Esophagus squamous epithelium (tissue), 5 donors: ENCODE results near the gene CAPZB. TPM values are rescaled to one million over a fixed set of nuclear protein-coding genes. Genes with fewer than 3 reads are reported as not detected.

ENCODE experiments used
- DNase-seq: peaks from one replicate; lab custom pipeline; 2025; lab: John Stamatoyannopoulos, UW
- H3K27ac ChIP-seq, 4 donors: fragments of 200-600 bp; sonication (generic); one replicate each; pipeline ENCODE4 v1.5.1; 2016 to 2019; ENCODE audit warnings: mild to moderate bottlenecking in 1 of 4
- H3K27me3 ChIP-seq, 4 donors: fragments of 200-600 bp; sonication (generic); 1 replicate in 3 of 4; 2 replicates in 1 of 4; pipeline versions ENCODE4 v1.5.1 to v1.6.0; 2017 to 2021; ENCODE audit warnings: antibody characterized with exemption in 1 of 4
- H3K36me3 ChIP-seq, 3 donors: fragments of 200-600 bp; sonication (generic); one replicate each; pipeline ENCODE4 v1.5.1; 2016 to 2019
- H3K4me1 ChIP-seq, 3 donors: fragments of 200-600 bp; sonication (generic); one replicate each; pipeline ENCODE4 v1.5.1; 2017 to 2019
- H3K4me3 ChIP-seq, 4 donors: fragments of 200-600 bp; sonication (generic); 1 replicate in 3 of 4; 2 replicates in 1 of 4; pipeline ENCODE4 v1.5.1; 2016 to 2019; ENCODE audit warnings: mild to moderate bottlenecking in 2 of 4, moderate library complexity in 1 of 4
- H3K9me3 ChIP-seq, 3 donors: fragments of 200-600 bp; sonication (generic); one replicate each; pipeline ENCODE4 v1.5.1; 2016 to 2019
- POLR2A ChIP-seq, 4 donors: fragments of 450-650 bp; IDR thresholded peaks; one replicate each; pipeline ENCODE4 v1.6.1; 2017; ENCODE audit warnings: antibody characterized with exemption in 4 of 4, mild to moderate bottlenecking in 4 of 4, moderate library complexity in 3 of 4
- WGBS, 2 donors: methylation state at CpG; one replicate each; pipeline ENCODE4 v1.1.5; 2018; 5-methylcytosine and 5-hydroxymethylcytosine counted together
- intact Hi-C: fragments of 100-400 bp; cut with DNase I; formaldehyde crosslinking; loops from one replicate; pipeline ENCODE4 v1.15.0; 2022
- total RNA-seq, 4 donors: library from RNA; depleted of rRNA; stranded (reverse); fragments of >200 nt; gene quantifications; one replicate each; pipeline ENCODE4 v1.1.0, GENCODE V29; 2016
- TF ChIP-seq, protein P1 (sequence below), 6 experiments: fragments of 450-650 bp in 4 of 6; fragments of 200-600 bp in 2 of 6; sonication (generic) in 2 of 6; IDR thresholded peaks; one replicate each; pipeline ENCODE4 v1.5.1; 2016 to 2019; ENCODE audit warnings: antibody characterized with exemption in 6 of 6, mild to moderate bottlenecking in 4 of 6, moderate library complexity in 4 of 6
- donor health status: DM: yes; HTN: yes; CAD: no.

CAPZB gene
- total RNA-seq, 4 donors from 2014 or later = 89.4 to 146 (median 126) TPM

DNA sequence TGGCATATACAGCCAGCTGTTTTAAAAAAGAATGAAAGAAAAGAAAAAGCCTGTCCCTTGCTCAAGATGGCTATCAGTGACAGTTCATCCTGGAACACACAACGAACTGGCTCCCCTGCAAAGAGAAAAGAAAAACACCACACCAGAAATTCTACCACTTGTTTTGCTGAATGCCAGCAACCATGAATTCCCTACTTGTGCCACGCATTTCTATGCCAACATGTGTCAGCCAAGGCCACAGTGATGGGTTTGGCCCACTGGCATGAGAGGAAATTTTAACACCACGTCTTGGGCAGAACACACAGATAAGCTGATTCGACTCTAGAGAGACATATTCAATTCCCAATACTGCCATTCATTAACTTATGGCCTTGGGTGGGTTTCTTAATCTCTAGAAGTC, 64.0 kb downstream of the CAPZB start:
- H3K4me1 ChIP-seq = peaks cover 51 to 100% (median 65%) of the 10 kb centered on the region in 3 donors
- WGBS, 2 donors = 56 to 64% methylated on average over 4 of the region's 4 CpGs
- H3K36me3 ChIP-seq = peaks cover 0 to 29% (median 14%) of the 10 kb centered on the region in 3 donors
- intact Hi-C loops = no loop called here
- no peak overlapping the region for H3K4me3 ChIP-seq
- TF ChIP-seq POLR2A (IDR thresholded peaks at IDR 0.05) = no peak
- TF ChIP-seq, protein P1, sequence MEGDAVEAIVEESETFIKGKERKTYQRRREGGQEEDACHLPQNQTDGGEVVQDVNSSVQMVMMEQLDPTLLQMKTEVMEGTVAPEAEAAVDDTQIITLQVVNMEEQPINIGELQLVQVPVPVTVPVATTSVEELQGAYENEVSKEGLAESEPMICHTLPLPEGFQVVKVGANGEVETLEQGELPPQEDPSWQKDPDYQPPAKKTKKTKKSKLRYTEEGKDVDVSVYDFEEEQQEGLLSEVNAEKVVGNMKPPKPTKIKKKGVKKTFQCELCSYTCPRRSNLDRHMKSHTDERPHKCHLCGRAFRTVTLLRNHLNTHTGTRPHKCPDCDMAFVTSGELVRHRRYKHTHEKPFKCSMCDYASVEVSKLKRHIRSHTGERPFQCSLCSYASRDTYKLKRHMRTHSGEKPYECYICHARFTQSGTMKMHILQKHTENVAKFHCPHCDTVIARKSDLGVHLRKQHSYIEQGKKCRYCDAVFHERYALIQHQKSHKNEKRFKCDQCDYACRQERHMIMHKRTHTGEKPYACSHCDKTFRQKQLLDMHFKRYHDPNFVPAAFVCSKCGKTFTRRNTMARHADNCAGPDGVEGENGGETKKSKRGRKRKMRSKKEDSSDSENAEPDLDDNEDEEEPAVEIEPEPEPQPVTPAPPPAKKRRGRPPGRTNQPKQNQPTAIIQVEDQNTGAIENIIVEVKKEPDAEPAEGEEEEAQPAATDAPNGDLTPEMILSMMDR (IDR thresholded peaks at IDR 0.05) = no peak
- H3K9me3 ChIP-seq = no peaks in the 10 kb centered on the region
- DNase-seq = no peak
- no peaks in the 10 kb centered on the region for H3K27me3 ChIP-seq
- peak overlapping the region in 3 of 4 donors; percentile 88 to 92 (median 90) for H3K27ac ChIP-seq

DNA sequence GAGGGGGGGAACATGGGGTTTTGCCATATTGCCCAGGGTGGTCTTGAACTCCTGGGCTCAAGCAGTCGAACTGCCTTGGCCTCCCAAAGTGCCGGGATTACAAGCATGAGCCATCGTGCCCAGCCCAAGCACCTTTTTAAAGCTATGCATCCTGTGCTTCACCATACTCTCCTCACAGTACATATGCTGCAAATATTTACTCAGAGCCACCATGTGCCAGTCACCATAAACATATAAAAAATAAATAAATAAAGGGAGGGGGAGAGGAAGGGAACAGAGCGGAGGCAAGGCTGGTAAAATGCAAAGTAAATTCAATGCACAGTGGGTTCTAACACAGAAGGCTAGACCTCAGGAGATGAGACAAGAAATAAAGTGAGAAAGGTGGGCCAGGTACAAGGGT, 64.7 kb downstream of the CAPZB start:
- Histone ChIP-seq H3K9me3 (no peaks in the 10 kb centered on the region), H3K27me3 (no peaks in the 10 kb centered on the region), H3K4me1 (peaks cover 51 to 100% (median 65%) of the 10 kb centered on the region in 3 donors), H3K4me3 (no peak overlapping the region), H3K36me3 (peaks cover 0 to 29% (median 14%) of the 10 kb centered on the region in 3 donors), H3K27ac (peak overlapping the region in 3 of 4 donors; percentile 73 to 92 (median 88))
- WGBS, 2 donors = 72 to 80% methylated on average over 1 to 4 of the region's 4 CpGs
- intact Hi-C loops = no loop called here
- no peak for DNase-seq
- TF ChIP-seq, protein P1 (IDR thresholded peaks at IDR 0.05) = no peak
- no peak for TF ChIP-seq POLR2A (IDR thresholded peaks at IDR 0.05)

DNA sequence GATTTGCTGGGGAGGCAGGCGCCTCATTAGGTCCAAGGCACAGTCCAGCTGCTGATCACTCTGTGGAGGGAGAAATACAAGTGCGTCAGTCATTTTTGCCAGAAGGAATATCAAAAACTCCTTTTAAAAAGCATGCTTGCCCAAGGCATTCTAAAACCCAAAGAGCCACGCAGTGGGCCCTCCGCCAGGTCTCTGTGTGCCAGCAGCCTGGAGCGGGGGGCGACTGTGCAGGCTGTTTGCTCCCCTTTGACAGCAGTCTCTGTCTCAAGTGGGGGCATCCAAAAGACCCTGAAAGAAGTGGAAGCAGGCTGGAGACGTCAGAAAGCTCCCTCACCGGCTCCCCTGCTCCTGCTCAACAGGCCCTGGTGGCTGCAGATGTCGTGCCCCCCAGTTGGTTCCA, 65.6 kb downstream of the CAPZB start:
- no peaks in the 10 kb centered on the region for H3K9me3 ChIP-seq
- H3K27ac ChIP-seq = peak overlapping the region; percentile 10 to 92 (median 80)
- TF ChIP-seq, protein P1 (IDR thresholded peaks at IDR 0.05) = no peak
- TF ChIP-seq POLR2A (IDR thresholded peaks at IDR 0.05) = no peak
- H3K36me3 ChIP-seq = peaks cover 0 to 29% (median 14%) of the 10 kb centered on the region in 3 donors
- intact Hi-C loops = no loop called here
- no peak overlapping the region for H3K4me3 ChIP-seq
- 67 to 71% methylated on average over 6 to 9 of the region's 9 CpGs for WGBS, 2 donors
- no peaks in the 10 kb centered on the region for H3K27me3 ChIP-seq
- DNase-seq = no peak
- peaks cover 52 to 100% (median 65%) of the 10 kb centered on the region in 3 donors for H3K4me1 ChIP-seq

DNA sequence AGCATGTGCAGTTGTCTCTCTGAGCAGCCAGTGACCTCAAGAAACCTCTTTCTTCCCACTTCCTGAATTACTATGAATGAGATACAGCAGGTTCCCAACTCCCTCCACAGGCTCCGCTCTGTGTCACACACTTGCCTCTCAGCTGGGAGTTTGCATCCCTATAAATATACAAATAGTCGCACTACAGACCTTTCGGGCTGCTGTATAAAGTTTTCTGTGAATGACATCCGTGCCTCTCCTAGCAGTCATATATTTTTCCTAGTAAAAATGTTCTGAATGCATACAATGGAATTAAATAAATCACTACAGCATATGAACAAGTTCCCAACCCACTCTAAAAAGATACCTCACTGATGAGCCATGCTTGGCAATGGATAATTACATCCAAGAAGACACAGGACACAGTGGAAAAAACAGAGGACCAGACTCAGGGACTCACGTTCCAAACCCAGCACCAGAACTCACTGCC, 66.8 kb downstream of the CAPZB start:
- H3K27me3 ChIP-seq = no peaks in the 10 kb centered on the region
- peaks cover 50 to 100% (median 60%) of the 10 kb centered on the region in 3 donors for H3K4me1 ChIP-seq
- H3K9me3 ChIP-seq = no peaks in the 10 kb centered on the region
- WGBS, 2 donors = 73 to 88% methylated on average over 4 to 5 of the region's 5 CpGs
- peak overlapping the region in 3 of 4 donors; percentile 46 to 92 (median 88) for H3K27ac ChIP-seq
- peaks cover 0 to 35% (median 14%) of the 10 kb centered on the region in 3 donors for H3K36me3 ChIP-seq
- intact Hi-C loops = no loop called here
- TF ChIP-seq, protein P1 (IDR thresholded peaks at IDR 0.05) = no peak
- no peak for TF ChIP-seq POLR2A (IDR thresholded peaks at IDR 0.05)
- no peak for DNase-seq
- H3K4me3 ChIP-seq = no peak overlapping the region

DNA sequence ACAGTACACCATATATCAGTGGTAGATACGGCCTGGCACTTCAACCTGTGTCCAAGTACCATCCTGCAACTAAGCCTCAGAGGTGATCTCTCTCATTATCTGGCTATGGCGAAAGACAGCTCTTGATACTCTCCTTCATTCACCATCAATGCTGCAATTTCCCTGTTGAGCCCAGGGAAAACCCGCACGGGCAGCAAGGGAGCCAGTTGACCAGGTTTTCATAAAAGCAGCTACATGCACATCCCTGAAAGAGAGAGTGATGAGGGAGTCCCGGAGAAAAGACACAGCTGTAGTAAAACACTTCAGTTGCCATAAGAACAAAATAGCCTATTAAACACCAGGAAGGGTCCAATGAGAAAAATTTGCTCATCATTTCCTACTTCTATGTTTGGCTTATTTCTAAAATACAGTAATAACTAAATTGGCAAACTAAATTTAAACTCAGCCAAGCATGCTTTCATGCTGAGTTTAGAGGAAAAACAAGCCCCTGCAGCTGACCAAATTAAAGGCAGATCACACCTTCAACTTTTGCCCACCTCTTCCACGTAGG, 68.3 kb downstream of the CAPZB start:
- intact Hi-C loops = no loop called here
- peaks cover 41 to 100% (median 52%) of the 10 kb centered on the region in 3 donors for H3K4me1 ChIP-seq
- no peak for DNase-seq
- H3K27ac ChIP-seq = peak overlapping the region; percentile 34 to 92 (median 83)
- H3K27me3 ChIP-seq = no peaks in the 10 kb centered on the region
- peaks cover 0 to 45% (median 14%) of the 10 kb centered on the region in 3 donors for H3K36me3 ChIP-seq
- TF ChIP-seq, protein P1 (IDR thresholded peaks at IDR 0.05) = no peak
- no peak for TF ChIP-seq POLR2A (IDR thresholded peaks at IDR 0.05)
- 50 to 54% methylated on average over 5 to 6 of the region's 6 CpGs for WGBS, 2 donors
- H3K4me3 ChIP-seq = no peak overlapping the region
- no peaks in the 10 kb centered on the region for H3K9me3 ChIP-seq
